Cardiac fibroblast (primary cell): ENCODE measurements around the gene DGKB.

ENCODE experiments used
- DNase-seq, 2 donors: peaks; one replicate each; pipeline versions ENCODE4 v3.0.0 to v3.0.0-alpha.2; 2010; ENCODE audit warnings: low read depth in 2 of 2
- H3K4me3 ChIP-seq, 2 donors: replicated peaks in 1 of 2; 1 replicate in 1 of 2; 2 replicates in 1 of 2; pipeline ENCODE4 v1.5.1; 2011; ENCODE audit warnings: low read depth in 2 of 2, low read length in 2 of 2, mild to moderate bottlenecking in 2 of 2, moderate library complexity in 1 of 2
- CTCF ChIP-seq: IDR thresholded peaks from one replicate; pipeline ENCODE4 v1.5.1; 2011; ENCODE audit warnings: low read depth, mild to moderate bottlenecking, low read length, inconsistent platforms

DGKB gene

GRCh38 chr7:14156436-14156835, 746.1 kb downstream of the DGKB start:
- TF ChIP-seq CTCF = no peak
- no peak overlapping the region for H3K4me3 ChIP-seq

DNA sequence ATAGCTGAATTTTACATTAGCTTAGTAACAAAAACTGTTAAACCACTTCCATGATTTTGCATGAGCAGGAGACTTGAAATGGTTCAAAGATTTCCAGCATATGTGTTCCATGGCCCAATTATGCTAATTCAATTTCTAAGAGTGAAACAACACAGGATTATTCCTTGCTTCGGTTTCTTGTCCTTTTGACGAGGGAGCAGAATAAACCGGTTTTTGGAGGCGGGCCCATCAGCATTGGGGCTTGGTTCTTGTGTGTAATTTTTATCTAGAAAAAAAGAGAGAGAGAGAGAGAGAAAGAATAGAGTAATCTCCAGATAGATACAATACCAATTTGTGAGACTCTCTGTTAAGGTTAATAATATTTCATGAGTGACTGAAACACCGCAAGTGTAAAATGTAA, 753.6 kb downstream of the DGKB start:
- no peak for TF ChIP-seq CTCF
- no peak for DNase-seq
- H3K4me3 ChIP-seq = no peak overlapping the region

More at GRCh38 chr7:14156436-14156835, 746.1 kb downstream of the DGKB start:
- DNase-seq = no peak

- H3K4me3 ChIP-seq = no peak overlapping the region
- TF ChIP-seq CTCF = no peak
- no peak for DNase-seq
Measured at GRCh38 chr7:14147532-14147931, 755.0 kb downstream of the DGKB start.

- no peak for DNase-seq
- TF ChIP-seq CTCF = no peak
- H3K4me3 ChIP-seq = no peak overlapping the region
Measured at GRCh38 chr7:14144538-14144937, 758.0 kb downstream of the DGKB start.

- DNase-seq = no peak
- no peak overlapping the region for H3K4me3 ChIP-seq
- no peak for TF ChIP-seq CTCF
Measured at GRCh38 chr7:14144109-14144508, 758.4 kb downstream of the DGKB start.

DNA sequence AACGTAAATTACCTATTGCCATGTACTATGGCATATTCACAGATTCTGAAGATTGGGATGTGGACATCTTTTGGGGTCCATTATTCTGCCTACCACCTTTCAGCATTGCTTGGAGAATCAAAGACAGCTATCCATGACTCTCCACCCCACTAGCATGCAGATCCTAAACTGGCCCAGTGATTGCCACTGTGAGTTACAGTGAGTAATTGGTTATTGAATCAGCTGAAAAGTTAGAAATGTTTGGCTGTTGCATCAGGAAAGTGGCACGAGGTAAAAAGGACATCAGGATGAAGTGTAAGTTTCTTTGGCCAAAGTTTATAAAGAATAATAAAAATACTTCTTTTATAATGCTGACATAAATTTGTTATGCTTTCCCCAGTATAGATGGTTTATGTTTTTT, 764.9 kb downstream of the DGKB start:
- TF ChIP-seq CTCF = no peak
- no peak overlapping the region for H3K4me3 ChIP-seq
- DNase-seq = peak in 1 of 2 donors; percentile 4

- no peak for DNase-seq
- TF ChIP-seq CTCF = no peak
- no peak overlapping the region for H3K4me3 ChIP-seq
Measured at GRCh38 chr7:14133752-14134151, 768.8 kb downstream of the DGKB start.
